ENCODE data around the gene SLC12A9. TPM values are rescaled to one million over a fixed set of nuclear protein-coding genes. Genes with fewer than 3 reads are reported as not detected.

Gene SLC12A9
- total RNA-seq, 3 donors from 2014 or later = 27.9 to 34.0 (median 33.5) TPM

DNA sequence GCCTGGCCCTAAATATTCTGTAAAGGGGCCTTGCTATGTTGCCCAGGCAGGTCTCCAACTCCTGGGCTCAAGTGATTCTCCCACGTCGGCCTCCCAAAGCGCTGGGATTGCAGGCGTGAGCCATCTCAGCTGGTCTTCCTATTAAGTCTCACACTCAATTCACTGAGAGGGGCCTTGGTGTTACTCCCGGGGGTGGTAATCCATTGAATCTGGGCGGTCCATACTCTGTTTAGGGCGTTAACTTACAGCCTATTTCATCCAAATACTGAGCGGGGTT, 21.7 kb downstream of the SLC12A9 start:
- ATAC-seq = no peak
- H3K9me3 ChIP-seq = no peaks in the 10 kb centered on the region
- H3K4me1 ChIP-seq (ENCODE audit: low read depth) = peaks cover 23% of the 10 kb centered on the region
- peak in 1 of 3 donors; percentile 47 for DNase-seq
- no peak for TF ChIP-seq CTCF (IDR thresholded peaks at IDR 0.05)
- intact Hi-C loops (cut with DNase I, micrococcal nuclease) = no loop called here
- H3K36me3 ChIP-seq (ENCODE audit: low read depth) = no peaks in the 10 kb centered on the region
- peak overlapping the region; percentile 79 for H3K4me3 ChIP-seq

DNA sequence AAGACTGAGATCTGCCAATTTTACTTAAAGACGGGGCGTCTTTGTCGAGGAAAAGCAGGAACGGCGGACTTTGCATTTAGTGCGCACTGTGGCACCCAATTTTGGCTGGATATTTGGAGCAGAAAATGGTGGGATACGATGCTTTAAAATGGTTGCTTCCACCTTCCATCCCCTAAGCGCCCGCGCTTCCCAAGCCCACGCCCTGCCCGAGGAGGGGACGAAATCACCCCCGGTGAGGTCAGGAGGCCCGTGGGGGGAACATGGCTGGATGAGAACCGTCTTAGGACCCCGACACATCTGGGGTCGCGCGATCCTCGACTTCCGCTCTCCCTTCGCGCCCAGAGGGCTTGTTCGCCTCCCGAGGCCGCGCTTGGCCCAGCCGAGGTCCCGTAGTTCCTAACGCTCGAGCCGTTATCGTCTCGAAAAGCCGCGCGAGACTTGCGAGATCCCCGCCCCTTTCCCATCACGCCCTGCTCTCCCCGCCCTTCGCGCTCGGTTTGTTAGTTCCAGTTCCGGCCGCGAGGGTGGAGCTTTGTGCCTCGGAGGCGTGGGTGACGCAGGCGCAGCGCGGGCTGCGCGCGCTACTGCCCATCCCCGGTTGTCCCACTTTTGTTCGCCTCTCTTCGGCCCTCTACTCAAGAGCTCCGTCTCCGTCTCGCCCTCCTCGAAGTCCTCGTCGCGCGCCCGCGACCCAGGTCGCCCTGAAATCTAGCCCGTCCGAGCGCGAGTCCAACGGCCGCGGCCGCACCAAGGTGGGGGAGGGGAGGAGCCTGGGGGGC, 22.3 kb downstream of the SLC12A9 start, which contains the start of gene SRRT:
TSS of gene SRRT (plus strand) at position 527 of the 779 bp plus-strand sequence. CDS start 488 bp downstream, outside the sequence.
- intact Hi-C loops (cut with DNase I, micrococcal nuclease) = no loop called here
- peak; percentile 50 for TF ChIP-seq CTCF (IDR thresholded peaks at IDR 0.05)
- Histone ChIP-seq H3K4me1 (ENCODE audit: low read depth) (peaks cover 23% of the 10 kb centered on the region), H3K4me3 (peak within 1 kb of the TSS; percentile 79), H3K9me3 (no peaks in the 10 kb centered on the region), H3K36me3 (ENCODE audit: low read depth) (no peaks in the 10 kb centered on the region)
- DNase-seq (peak; percentile 99), ATAC-seq (peak; percentile 98)

DNA sequence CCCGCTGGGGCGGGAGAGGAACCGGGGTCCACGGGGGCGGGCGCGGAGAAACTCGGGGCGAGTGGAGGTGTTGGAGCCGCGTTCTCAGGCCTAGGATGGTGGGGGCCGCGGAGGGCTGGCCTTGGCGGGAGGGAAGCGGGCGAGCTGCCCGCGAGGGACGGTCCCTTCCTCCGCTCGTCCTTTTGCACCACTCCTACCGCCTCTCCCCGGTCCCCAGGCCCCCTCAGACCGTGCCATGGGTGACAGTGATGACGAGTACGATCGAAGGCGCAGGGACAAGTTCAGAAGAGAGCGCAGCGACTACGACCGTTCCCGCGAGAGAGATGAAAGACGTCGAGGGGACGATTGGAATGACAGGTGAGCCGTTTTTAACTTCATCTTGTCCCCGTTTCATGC, 22.8 kb downstream of the SLC12A9 start:
- Histone ChIP-seq H3K9me3 (no peaks in the 10 kb centered on the region), H3K36me3 (ENCODE audit: low read depth) (no peaks in the 10 kb centered on the region), H3K4me1 (ENCODE audit: low read depth) (peaks cover 23% of the 10 kb centered on the region), H3K4me3 (peak overlapping the region; percentile 79)
- no peak for DNase-seq
- no peak for TF ChIP-seq CTCF (IDR thresholded peaks at IDR 0.05)
- intact Hi-C loops (cut with DNase I, micrococcal nuclease) = no loop called here
- peak; percentile 50 for ATAC-seq

DNA sequence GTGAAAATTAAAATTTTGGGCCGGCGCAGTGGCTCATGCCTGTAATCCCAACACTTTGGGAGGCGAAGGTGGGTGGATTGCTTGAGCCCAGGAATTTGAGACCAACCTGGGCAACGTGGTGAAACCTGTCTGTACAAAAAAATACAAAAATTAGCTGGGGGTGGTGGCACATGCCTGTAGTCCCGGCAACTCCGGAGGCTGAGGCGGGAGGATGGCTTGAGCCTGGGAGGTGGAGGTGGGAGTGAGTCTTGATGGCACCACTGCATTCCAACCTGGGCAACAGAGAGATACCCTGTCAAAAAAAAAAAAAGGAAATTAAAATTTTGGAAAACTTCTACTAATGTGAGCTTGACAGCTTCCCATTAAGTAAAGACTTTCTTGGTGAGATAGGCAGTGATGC, 25.5 kb downstream of the SLC12A9 start:
- DNase-seq (no peak), ATAC-seq (no peak)
- H3K9me3 ChIP-seq = no peaks in the 10 kb centered on the region
- H3K4me1 ChIP-seq (ENCODE audit: low read depth) = peaks cover 23% of the 10 kb centered on the region
- H3K36me3 ChIP-seq (ENCODE audit: low read depth) = no peaks in the 10 kb centered on the region
- H3K4me3 ChIP-seq = no peak overlapping the region
- intact Hi-C loops (cut with DNase I, micrococcal nuclease) = no loop called here
- no peak for TF ChIP-seq CTCF (IDR thresholded peaks at IDR 0.05)

DNA sequence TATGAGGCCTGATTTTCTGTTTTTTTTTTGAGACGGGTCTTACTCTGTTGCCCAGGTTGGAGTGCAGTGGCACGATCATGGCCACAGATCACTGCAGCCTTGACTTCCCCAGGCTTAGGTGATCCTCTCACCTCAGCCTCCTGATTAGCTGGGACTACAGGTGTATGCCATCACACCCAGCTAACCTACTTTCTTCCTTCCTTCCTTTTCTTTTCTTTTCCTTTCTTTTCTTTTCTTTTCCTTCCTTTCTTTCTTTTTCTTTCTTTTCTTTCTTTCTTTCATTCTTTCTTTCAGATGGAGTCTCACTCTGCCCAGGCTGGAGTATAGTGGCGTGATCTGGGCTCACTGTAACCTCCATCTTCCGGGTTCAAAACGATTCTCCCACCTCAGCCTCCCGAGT, 26.2 kb downstream of the SLC12A9 start:
- intact Hi-C loops (cut with DNase I, micrococcal nuclease) = no loop called here

More for the DNA sequence above, 26.2 kb downstream of the SLC12A9 start:
- ATAC-seq (no peak), DNase-seq (no peak)
- no peak overlapping the region for H3K4me3 ChIP-seq
- no peaks in the 10 kb centered on the region for H3K9me3 ChIP-seq
- H3K4me1 ChIP-seq (ENCODE audit: low read depth) = peaks cover 23% of the 10 kb centered on the region
- H3K36me3 ChIP-seq (ENCODE audit: low read depth) = no peaks in the 10 kb centered on the region
- TF ChIP-seq CTCF (IDR thresholded peaks at IDR 0.05) = no peak
